Esophagus muscularis mucosa (tissue), 4 donors: ENCODE measurements around the gene HERC2.
"Not testable (repeated sequence)": the region's sequence is repeated elsewhere in the genome, so short reads cannot be mapped to it uniquely, and the experiment has no call there.

Source experiments
- CTCF ChIP-seq, 3 experiments: fragments of 200-600 bp in 2 of 3; fragments of 450-650 bp in 1 of 3; sonication (generic) in 2 of 3; IDR thresholded peaks; one replicate each; pipeline ENCODE4 v1.5.1; 2017 to 2019; ENCODE audit warnings: antibody characterized with exemption in 3 of 3, mild to moderate bottlenecking in 2 of 3, moderate library complexity in 1 of 3
- EP300 ChIP-seq: sonication (generic); formaldehyde crosslinking; IDR thresholded peaks from one replicate; pipeline ENCODE4 v1.6.1; 2017; ENCODE audit warnings: antibody characterized with exemption
- POLR2A ChIP-seq: fragments of 450-650 bp; IDR thresholded peaks from one replicate; pipeline ENCODE4 v1.6.1; 2017; ENCODE audit warnings: antibody characterized with exemption, moderate library complexity, mild to moderate bottlenecking, low read depth

GRCh38 chr15:28216946-28217546 lies 104.9 kb downstream of the HERC2 start:
- TF ChIP-seq CTCF (IDR thresholded peaks at IDR 0.05); POLR2A; EP300: not testable (repeated sequence)
